Effector CD8-positive, alpha-beta T cell (primary cell): Measurements from ENCODE around the gene IGFBP6.

Source experiments
- DNase-seq: peaks from one replicate; lab custom pipeline; 2025; lab: John Stamatoyannopoulos, UW

Gene IGFBP6

GRCh38 chr12:53120685-53121525 is 23.4 kb downstream of the IGFBP6 start:
- DNase-seq: no peak

- no peak for DNase-seq
Measured at GRCh38 chr12:53122961-53123468, 25.5 kb downstream of the IGFBP6 start.

- no peak for DNase-seq
Measured at GRCh38 chr12:53123578-53124351, 26.3 kb downstream of the IGFBP6 start.

GRCh38 chr12:53124352-53124723 is 26.9 kb downstream of the IGFBP6 start:
- no peak for DNase-seq

GRCh38 chr12:53127169-53127568 is 29.7 kb downstream of the IGFBP6 start:
- no peak for DNase-seq

GRCh38 chr12:53128780-53129569 is 31.5 kb downstream of the IGFBP6 start:
- no peak for DNase-seq

GRCh38 chr12:53131844-53132243 is 34.4 kb downstream of the IGFBP6 start:
- no peak for DNase-seq

GRCh38 chr12:53133722-53134121 is 36.3 kb downstream of the IGFBP6 start:
- DNase-seq: no peak

GRCh38 chr12:53143355-53143754 is 45.9 kb downstream of the IGFBP6 start:
- DNase-seq: no peak

- DNase-seq: no peak
Measured at GRCh38 chr12:53145383-53146260, 48.2 kb downstream of the IGFBP6 start.

GRCh38 chr12:53147181-53147580 is 49.7 kb downstream of the IGFBP6 start:
- no peak for DNase-seq

- no peak for DNase-seq
Measured at GRCh38 chr12:53147653-53148052, 50.2 kb downstream of the IGFBP6 start.

- DNase-seq: no peak
Measured at GRCh38 chr12:53151039-53151438, 53.6 kb downstream of the IGFBP6 start.
